ENCODE results near the gene CFAP74.

CFAP74 gene

DNA sequence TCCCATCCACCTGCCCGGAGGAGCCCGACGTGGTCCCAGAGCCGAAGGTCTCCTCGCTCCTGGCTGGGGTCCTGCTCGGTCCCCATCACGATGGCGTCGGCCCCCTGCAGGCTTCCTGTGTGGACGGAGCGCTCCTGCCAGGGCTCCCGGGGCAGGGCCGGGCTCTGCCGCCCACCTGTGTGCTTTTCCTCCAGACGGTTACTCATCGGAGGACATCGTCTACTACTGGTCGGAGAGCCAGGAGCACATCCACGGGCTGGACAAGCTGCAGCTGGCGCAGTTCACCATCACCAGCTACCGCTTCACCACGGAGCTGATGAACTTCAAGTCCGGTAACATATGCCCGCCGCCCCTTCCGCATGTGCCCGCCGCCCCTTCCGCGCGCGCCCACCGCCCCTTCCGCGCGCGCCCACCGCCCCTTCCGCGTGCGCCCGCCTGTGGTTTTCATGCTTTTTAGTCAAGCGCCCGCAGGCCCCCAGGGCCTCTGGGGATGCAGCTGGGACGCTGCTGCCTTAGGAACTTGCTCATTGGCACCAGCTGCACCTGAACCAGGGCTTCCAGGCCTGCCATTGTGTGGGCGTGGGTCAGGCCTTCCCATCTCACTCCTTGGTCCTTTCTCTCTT lies 24.5 kb upstream of the CFAP74 start:
- DNase-seq (ENCODE audit: low read depth): no peak
- TF ChIP-seq, protein P1, sequence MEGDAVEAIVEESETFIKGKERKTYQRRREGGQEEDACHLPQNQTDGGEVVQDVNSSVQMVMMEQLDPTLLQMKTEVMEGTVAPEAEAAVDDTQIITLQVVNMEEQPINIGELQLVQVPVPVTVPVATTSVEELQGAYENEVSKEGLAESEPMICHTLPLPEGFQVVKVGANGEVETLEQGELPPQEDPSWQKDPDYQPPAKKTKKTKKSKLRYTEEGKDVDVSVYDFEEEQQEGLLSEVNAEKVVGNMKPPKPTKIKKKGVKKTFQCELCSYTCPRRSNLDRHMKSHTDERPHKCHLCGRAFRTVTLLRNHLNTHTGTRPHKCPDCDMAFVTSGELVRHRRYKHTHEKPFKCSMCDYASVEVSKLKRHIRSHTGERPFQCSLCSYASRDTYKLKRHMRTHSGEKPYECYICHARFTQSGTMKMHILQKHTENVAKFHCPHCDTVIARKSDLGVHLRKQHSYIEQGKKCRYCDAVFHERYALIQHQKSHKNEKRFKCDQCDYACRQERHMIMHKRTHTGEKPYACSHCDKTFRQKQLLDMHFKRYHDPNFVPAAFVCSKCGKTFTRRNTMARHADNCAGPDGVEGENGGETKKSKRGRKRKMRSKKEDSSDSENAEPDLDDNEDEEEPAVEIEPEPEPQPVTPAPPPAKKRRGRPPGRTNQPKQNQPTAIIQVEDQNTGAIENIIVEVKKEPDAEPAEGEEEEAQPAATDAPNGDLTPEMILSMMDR (IDR thresholded peaks at IDR 0.05; ENCODE audit: control insufficient read depth, insufficient read depth, low read depth, low read length, missing control alignments): no peak

DNA sequence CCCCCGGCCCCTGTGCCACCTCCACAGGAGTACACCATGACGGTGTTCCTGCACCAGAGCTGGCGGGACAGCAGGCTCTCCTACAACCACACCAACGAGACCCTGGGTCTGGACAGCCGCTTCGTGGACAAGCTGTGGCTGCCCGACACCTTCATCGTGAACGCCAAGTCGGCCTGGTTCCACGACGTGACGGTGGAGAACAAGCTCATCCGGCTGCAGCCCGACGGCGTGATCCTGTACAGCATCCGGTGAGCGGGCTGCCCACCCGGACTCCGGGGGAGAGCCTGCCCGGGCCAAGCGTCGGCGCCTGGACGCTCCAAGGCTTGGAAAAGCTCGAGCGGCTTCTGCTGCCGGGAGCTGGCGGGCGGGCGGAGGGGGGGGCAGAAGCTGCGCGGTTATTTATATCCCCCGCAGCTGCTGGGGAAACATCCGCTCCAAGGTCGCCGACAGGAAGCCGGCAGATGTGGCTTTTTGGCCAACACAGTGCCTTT lies 21.9 kb upstream of the CFAP74 start:
- no peak for DNase-seq (ENCODE audit: low read depth)
- H3K4me3 ChIP-seq (ENCODE audit: control insufficient read depth, low read depth, low read length): no peak overlapping the region
- TF ChIP-seq, protein P1 (IDR thresholded peaks at IDR 0.05; ENCODE audit: control insufficient read depth, insufficient read depth, low read depth, low read length, missing control alignments): no peak

More for the DNA sequence above, 24.5 kb upstream of the CFAP74 start:
- H3K4me3 ChIP-seq (ENCODE audit: control insufficient read depth, low read depth, low read length): no peak overlapping the region

DNA sequence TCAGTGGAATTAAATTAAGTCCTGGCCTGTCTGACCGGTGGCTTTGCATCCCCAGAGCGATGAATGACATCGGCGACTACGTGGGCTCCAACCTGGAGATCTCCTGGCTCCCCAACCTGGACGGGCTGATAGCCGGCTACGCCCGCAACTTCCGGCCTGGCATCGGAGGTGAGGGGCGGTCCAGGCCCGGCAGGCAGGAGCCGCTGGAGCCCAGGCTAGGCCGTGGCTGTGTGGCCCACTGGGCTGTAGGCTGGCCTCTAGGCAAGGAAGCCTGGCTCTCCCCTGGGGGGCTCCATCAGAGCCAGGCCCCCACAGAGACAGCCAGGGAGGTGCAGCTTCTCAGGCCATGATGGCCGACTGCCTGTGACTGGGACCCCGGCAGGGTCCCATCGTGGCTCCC lies 21.3 kb upstream of the CFAP74 start:
- TF ChIP-seq, protein P1 (IDR thresholded peaks at IDR 0.05; ENCODE audit: control insufficient read depth, insufficient read depth, low read depth, low read length, missing control alignments): no peak
- H3K4me3 ChIP-seq (ENCODE audit: control insufficient read depth, low read depth, low read length): no peak overlapping the region
- DNase-seq (ENCODE audit: low read depth): no peak

DNA sequence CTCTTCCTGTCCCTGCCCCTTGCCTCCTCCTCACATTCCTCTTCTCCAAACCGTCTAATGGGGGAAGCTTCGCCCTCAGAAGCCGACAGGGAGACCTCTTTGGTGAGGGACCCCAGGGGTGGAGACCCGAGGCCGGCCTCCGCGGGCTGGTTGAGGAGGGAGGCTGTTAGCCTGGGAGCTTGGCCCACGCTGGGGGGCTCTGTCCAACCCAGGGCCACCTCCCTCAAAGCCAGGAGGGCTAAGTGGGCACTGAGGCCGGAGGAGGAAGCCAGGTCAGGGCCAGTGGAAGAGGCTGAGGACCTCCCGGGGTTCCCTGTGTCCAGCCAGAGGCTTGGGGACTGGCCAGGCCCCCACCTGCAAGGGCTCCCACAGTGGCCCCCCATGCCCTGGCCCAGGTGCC lies 20.9 kb upstream of the CFAP74 start:
- TF ChIP-seq, protein P1 (IDR thresholded peaks at IDR 0.05; ENCODE audit: control insufficient read depth, insufficient read depth, low read depth, low read length, missing control alignments): no peak
- no peak overlapping the region for H3K4me3 ChIP-seq (ENCODE audit: control insufficient read depth, low read depth, low read length)
- no peak for DNase-seq (ENCODE audit: low read depth)

DNA sequence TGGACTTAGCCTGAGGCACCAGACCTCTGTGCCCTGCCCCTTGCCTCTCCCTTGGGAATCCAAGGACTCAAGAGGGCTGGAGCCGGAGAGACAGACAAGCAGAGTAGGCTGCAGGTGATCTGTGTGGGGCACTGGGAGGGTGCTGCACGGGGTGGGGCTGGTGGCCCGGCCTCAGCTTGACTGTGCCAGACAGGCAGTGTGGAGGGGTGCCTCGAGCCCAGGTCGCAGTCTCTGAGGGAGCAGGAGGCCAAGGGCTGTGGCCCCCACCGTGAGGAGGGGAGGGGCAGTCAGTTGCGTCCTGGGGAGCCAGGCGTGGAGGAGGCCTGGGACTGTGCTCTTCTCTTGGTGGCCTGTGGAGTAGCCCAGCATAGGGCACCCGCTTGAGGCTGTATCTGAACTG lies 19.6 kb upstream of the CFAP74 start:
- TF ChIP-seq, protein P1 (IDR thresholded peaks at IDR 0.05; ENCODE audit: control insufficient read depth, insufficient read depth, low read depth, low read length, missing control alignments): no peak
- no peak overlapping the region for H3K4me3 ChIP-seq (ENCODE audit: control insufficient read depth, low read depth, low read length)
- DNase-seq (ENCODE audit: low read depth): no peak

DNA sequence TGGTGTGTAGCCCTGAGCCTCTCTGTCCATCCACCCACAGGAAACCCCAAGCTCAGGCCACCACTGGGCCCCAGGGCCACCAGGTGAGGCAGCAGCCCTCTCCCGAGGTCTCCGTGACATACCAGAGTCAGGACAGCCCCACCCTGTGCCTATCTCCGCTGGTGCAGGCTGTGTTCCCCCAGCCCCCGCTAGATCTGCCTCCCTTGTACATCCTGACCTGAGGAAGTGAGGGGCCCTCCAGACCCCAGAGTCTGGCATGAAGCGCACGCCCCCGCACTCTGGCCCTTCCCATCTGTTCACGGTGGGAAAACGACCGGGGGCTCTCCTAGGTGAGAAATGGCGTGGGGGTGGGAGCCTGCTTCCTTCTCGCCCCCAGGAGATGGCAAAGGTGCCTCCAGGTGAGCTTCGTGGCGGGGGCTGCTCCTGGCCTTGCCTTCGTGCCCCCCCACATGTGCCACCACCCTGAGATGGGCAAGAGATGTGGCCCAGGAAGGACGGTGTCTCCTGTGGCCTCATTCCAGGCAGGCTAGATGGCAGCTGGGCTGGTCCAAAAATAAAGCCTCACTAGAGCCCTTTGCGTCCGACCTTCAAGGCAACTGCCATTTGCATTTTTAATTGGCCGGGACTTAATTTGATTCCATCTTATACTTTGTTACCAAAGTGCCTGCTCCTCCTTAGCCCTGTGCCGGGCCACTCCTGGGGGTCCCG lies 18.6 kb upstream of the CFAP74 start:
- no peak for DNase-seq (ENCODE audit: low read depth)
- TF ChIP-seq, protein P1 (IDR thresholded peaks at IDR 0.05; ENCODE audit: control insufficient read depth, insufficient read depth, low read depth, low read length, missing control alignments): no peak
- no peak overlapping the region for H3K4me3 ChIP-seq (ENCODE audit: control insufficient read depth, low read depth, low read length)
